Hepatocyte (in vitro differentiated cells): Measurements from ENCODE around the gene FAM234A. TPM values are rescaled to one million over a fixed set of nuclear protein-coding genes. Genes with fewer than 3 reads are reported as not detected.
"Not testable (repeated sequence)": the region's sequence is repeated elsewhere in the genome, so short reads cannot be mapped to it uniquely, and the experiment has no call there.

Experiments
- DNase-seq: peaks from one replicate; pipeline ENCODE4 v3.0.0-alpha.2; 2016; ENCODE audit warnings: low spot score
- H2AFZ ChIP-seq: fragments of 200-600 bp; sonication (generic); 2 replicates; pipeline ENCODE4 v1.6.0; 2016; ENCODE audit warnings: antibody characterized with exemption, mild to moderate bottlenecking
- H3K27ac ChIP-seq: fragments of 200-600 bp; sonication (generic); 2 replicates; pipeline ENCODE4 v1.5.1; 2016; ENCODE audit warnings: mild to moderate bottlenecking
- H3K27me3 ChIP-seq: fragments of 200-600 bp; sonication (generic); 2 replicates; pipeline ENCODE4 v1.6.1; 2016
- H3K36me3 ChIP-seq: fragments of 200-600 bp; sonication (generic); replicated peaks from 2 replicates; pipeline ENCODE4 v1.5.1; 2016; ENCODE audit warnings: low read depth; ENCODE audit not compliant: insufficient read depth
- H3K4me1 ChIP-seq: fragments of 200-600 bp; sonication (generic); 2 replicates; pipeline ENCODE4 v1.5.1; 2016; ENCODE audit warnings: mild to moderate bottlenecking, moderate library complexity; ENCODE audit not compliant: insufficient read depth
- H3K4me2 ChIP-seq: fragments of 200-600 bp; sonication (generic); 2 replicates; pipeline ENCODE4 v1.6.0; 2016
- H3K4me3 ChIP-seq: fragments of 200-600 bp; sonication (generic); 2 replicates; pipeline ENCODE4 v1.5.1; 2016; ENCODE audit warnings: mild to moderate bottlenecking
- H3K79me2 ChIP-seq: fragments of 200-600 bp; sonication (generic); 2 replicates; pipeline ENCODE4 v1.6.0; 2017; ENCODE audit warnings: mild to moderate bottlenecking
- H3K9me2 ChIP-seq: fragments of 200-600 bp; sonication (generic); replicated peaks from 2 replicates; pipeline ENCODE4 v1.6.0; 2017; ENCODE audit warnings: mild to moderate bottlenecking; ENCODE audit not compliant: insufficient read depth
- H3K9me3 ChIP-seq: fragments of 200-600 bp; sonication (generic); 2 replicates; pipeline ENCODE4 v1.5.1; 2016; ENCODE audit warnings: low read depth, mild to moderate bottlenecking
- H4K20me1 ChIP-seq: fragments of 200-600 bp; sonication (generic); 2 replicates; pipeline ENCODE4 v1.6.0; 2016; ENCODE audit warnings: mild to moderate bottlenecking; ENCODE audit not compliant: insufficient read depth, poor library complexity, severe bottlenecking
- CTCF ChIP-seq: fragments of 200-600 bp; sonication (generic); IDR thresholded peaks from 2 replicates; pipeline ENCODE4 v1.5.1; 2016; ENCODE audit warnings: antibody characterized with exemption, mild to moderate bottlenecking; ENCODE audit not compliant: poor library complexity
- EZH2 ChIP-seq: fragments of 200-600 bp; sonication (generic); IDR thresholded peaks from 2 replicates; pipeline ENCODE4 v1.6.1; 2016; ENCODE audit warnings: antibody characterized with exemption, mild to moderate bottlenecking, borderline replicate concordance
- EZH2phosphoT487 ChIP-seq: fragments of 200-600 bp; sonication (generic); IDR thresholded peaks from one replicate; pipeline ENCODE4 v1.6.1; 2018; ENCODE audit warnings: antibody characterized with exemption, mild to moderate bottlenecking, low read depth, moderate library complexity; ENCODE audit not compliant: unreplicated experiment, severe bottlenecking
- WGBS: methylation state at CpG from one replicate; pipeline ENCODE4 v1.1.6; 2016; ENCODE audit warnings: low lambda C conversion rate; ENCODE audit errors: missing lambda C conversion rate; 5-methylcytosine and 5-hydroxymethylcytosine counted together
- polyA plus RNA-seq: library from polyadenylated mRNA; unstranded; fragments of >200 nt; fragmentation: Nextera tagmentation; extraction: Ambion mirVana; gene quantifications from 2 replicates; pipeline ENCODE4 v1.2.1, GENCODE V29; 2016
- total RNA-seq: library from RNA; depleted of rRNA; stranded (reverse); fragments of >200 nt; gene quantifications from 2 replicates; pipeline ENCODE4 v1.2.3, GENCODE V29; 2014

The FAM234A gene
- total and polyA plus RNA-seq, 2 experiments from 2014 or later = 84.1 to 106 TPM

GRCh38 chr16:229731-230281 is 4.8 kb upstream of the FAM234A start:
- no peaks in the 10 kb centered on the region for H3K27me3 ChIP-seq
- 91% methylated on average over 22 of the region's 22 CpGs for WGBS
- peak overlapping the region; percentile 51 for H2AFZ ChIP-seq
- H4K20me1 ChIP-seq = peaks cover 34% of the 10 kb centered on the region
- peaks cover 41% of the 10 kb centered on the region for H3K79me2 ChIP-seq
- TF ChIP-seq CTCF (no peak), EZH2 (no peak), EZH2phosphoT487 (no peak)
- H3K4me1 ChIP-seq = peaks cover 11% of the 10 kb centered on the region
- H3K9me2 ChIP-seq = no peaks in the 10 kb centered on the region
- H3K36me3 ChIP-seq = no peaks in the 10 kb centered on the region
- H3K9me3 ChIP-seq = no peaks in the 10 kb centered on the region
- H3K4me3 ChIP-seq = no peak overlapping the region
- peak overlapping the region; percentile 82 for H3K4me2 ChIP-seq
- no peak overlapping the region for H3K27ac ChIP-seq
- DNase-seq = no peak

GRCh38 chr16:230351-230750 is 4.3 kb upstream of the FAM234A start:
- H3K36me3 ChIP-seq, H3K9me2 ChIP-seq, H3K27ac ChIP-seq, H3K9me3 ChIP-seq, DNase-seq, H3K4me3 ChIP-seq, H3K27me3 ChIP-seq, H3K4me2 ChIP-seq, H2AFZ ChIP-seq: not testable (repeated sequence)
- Histone ChIP-seq H4K20me1 (peaks cover 34% of the 10 kb centered on the region), H3K79me2 (peaks cover 36% of the 10 kb centered on the region), H3K4me1 (peaks cover 11% of the 10 kb centered on the region)
- whole genome bisulfite sequencing = 97% methylated on average over 17 of the region's 18 CpGs

- H3K27me3 ChIP-seq = no peaks in the 10 kb centered on the region
- peaks cover 31% of the 10 kb centered on the region for H3K79me2 ChIP-seq
- no peak for DNase-seq
- H3K36me3 ChIP-seq = no peaks in the 10 kb centered on the region
- no peak for TF ChIP-seq CTCF
- no peak for TF ChIP-seq EZH2phosphoT487
- TF ChIP-seq EZH2 = no peak
- peaks cover 14% of the 10 kb centered on the region for H3K4me1 ChIP-seq
- no peaks in the 10 kb centered on the region for H3K9me3 ChIP-seq
- H3K4me2 ChIP-seq = no peak overlapping the region
- WGBS = 93% methylated on average over 22 of the region's 22 CpGs
- H2AFZ ChIP-seq = no peak overlapping the region
- H3K9me2 ChIP-seq = no peaks in the 10 kb centered on the region
- H3K4me3 ChIP-seq = no peak overlapping the region
- peaks cover 30% of the 10 kb centered on the region for H4K20me1 ChIP-seq
- H3K27ac ChIP-seq = no peak overlapping the region
Measured at GRCh38 chr16:230949-231348, 3.7 kb upstream of the FAM234A start.

GRCh38 chr16:239948-240277 is 5.3 kb downstream of the FAM234A start:
- Histone ChIP-seq H2AFZ (no peak overlapping the region), H3K79me2 (peaks cover 80% of the 10 kb centered on the region)

More at GRCh38 chr16:239948-240277, 5.3 kb downstream of the FAM234A start:
- no peak overlapping the region for H3K27ac ChIP-seq
- no peaks in the 10 kb centered on the region for H3K36me3 ChIP-seq
- H3K4me2 ChIP-seq = no peak overlapping the region
- H4K20me1 ChIP-seq = peaks cover 4% of the 10 kb centered on the region
- H3K9me2 ChIP-seq = no peaks in the 10 kb centered on the region
- WGBS = 68% methylated on average over 3 of the region's 3 CpGs
- H3K4me1 ChIP-seq = peaks cover 6% of the 10 kb centered on the region
- no peak for TF ChIP-seq EZH2
- no peak for TF ChIP-seq EZH2phosphoT487
- TF ChIP-seq CTCF = no peak
- H3K9me3 ChIP-seq = no peaks in the 10 kb centered on the region
- no peaks in the 10 kb centered on the region for H3K27me3 ChIP-seq
- no peak overlapping the region for H3K4me3 ChIP-seq
- no peak for DNase-seq
